ENCODE results near the gene NHLRC4.
A peak's percentile ranks its signal among the peaks of the same experiment; 100 is the strongest.

NHLRC4 gene

DNA sequence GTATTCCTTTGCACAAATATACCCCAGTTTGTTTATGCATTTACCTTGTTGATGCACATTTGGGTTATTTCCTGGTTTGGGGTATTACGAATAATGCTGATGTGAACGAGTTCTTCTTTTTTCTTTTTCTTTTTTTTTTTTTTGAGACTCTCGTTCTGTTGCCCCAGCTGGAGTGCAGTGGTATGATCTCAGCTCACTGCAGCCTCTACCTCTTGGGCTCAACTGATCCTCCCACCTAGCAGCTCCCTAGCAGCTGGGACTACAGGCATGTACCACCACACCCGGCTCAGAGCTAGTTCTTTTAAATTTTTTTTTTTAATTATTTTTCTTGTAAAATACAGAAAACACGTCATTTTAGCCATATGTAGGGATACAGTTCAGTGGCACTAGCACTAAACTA is 37.1 kb downstream of the NHLRC4 start:
- CTCF ChIA-PET, result no interaction called here
- TF ChIP-seq FOXM1 (IDR thresholded peaks at IDR 0.05; ENCODE audit: borderline replicate concordance) (no peak), SP1 (IDR thresholded peaks at IDR 0.05) (no peak), CTBP1 (IDR thresholded peaks at IDR 0.05; ENCODE audit: borderline replicate concordance) (no peak), L3MBTL2 (conservative IDR thresholded peaks at IDR 0.05) (no peak)
- TF ChIP-seq, protein P1, sequence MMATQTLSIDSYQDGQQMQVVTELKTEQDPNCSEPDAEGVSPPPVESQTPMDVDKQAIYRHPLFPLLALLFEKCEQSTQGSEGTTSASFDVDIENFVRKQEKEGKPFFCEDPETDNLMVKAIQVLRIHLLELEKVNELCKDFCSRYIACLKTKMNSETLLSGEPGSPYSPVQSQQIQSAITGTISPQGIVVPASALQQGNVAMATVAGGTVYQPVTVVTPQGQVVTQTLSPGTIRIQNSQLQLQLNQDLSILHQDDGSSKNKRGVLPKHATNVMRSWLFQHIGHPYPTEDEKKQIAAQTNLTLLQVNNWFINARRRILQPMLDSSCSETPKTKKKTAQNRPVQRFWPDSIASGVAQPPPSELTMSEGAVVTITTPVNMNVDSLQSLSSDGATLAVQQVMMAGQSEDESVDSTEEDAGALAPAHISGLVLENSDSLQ (IDR thresholded peaks at IDR 0.05), result no peak
- no peak for DNase-seq (ENCODE audit: extremely low spot score)
- POLR2A ChIA-PET, result no interaction called here

DNA sequence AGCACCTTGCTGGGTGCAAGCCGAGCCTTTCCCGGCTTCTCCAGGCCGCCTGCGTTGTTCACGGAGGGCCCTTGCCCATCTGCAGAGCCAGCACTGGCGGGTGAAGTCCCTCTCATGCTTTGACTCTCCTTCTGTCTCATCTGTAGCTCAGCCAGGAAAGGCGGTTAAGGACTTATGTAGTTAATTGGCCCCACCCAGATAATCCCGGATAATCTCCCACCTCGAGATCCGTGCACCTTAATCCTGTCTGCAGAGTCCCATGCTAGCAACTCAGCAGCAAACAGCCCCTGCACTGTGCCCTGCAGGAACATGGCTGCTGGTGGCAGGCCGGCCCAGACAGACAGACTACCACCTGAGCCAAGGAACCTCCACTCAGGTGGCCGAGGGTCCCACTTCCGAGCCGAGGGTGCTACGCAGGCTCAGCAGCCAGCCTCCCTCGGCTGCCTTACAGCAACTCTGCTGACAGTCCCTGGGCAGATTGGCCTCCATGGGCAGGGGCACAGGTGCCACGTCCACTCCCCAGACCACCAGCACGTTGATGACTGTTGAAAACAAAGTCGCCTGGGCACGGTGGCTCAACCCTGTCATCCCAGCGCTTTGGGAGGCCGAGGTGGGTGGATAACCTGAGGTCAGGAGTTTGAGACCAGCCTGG is 40.0 kb downstream of the NHLRC4 start:
- ChIA-PET CTCF (no interaction called here), POLR2A (no interaction called here)
- TF ChIP-seq, protein P1 (IDR thresholded peaks at IDR 0.05), result no peak
- TF ChIP-seq FOXM1 (IDR thresholded peaks at IDR 0.05; ENCODE audit: borderline replicate concordance) (no peak), FOXK2 (IDR thresholded peaks at IDR 0.05) (no peak), TARDBP (IDR thresholded peaks at IDR 0.05) (no peak), NFRKB (IDR thresholded peaks at IDR 0.05) (no peak), CTBP1 (IDR thresholded peaks at IDR 0.05; ENCODE audit: borderline replicate concordance) (no peak), FOXA1 (IDR thresholded peaks at IDR 0.05) (no peak), LEF1 (IDR thresholded peaks at IDR 0.05; ENCODE audit: borderline replicate concordance) (no peak), ARNT (IDR thresholded peaks at IDR 0.05) (no peak), SP1 (IDR thresholded peaks at IDR 0.05) (no peak), BHLHE40 (IDR thresholded peaks at IDR 0.05; ENCODE audit: borderline replicate concordance) (no peak), ELF4 (IDR thresholded peaks at IDR 0.05) (no peak), SUZ12 (IDR thresholded peaks at IDR 0.05) (no peak), L3MBTL2 (conservative IDR thresholded peaks at IDR 0.05) (no peak), HDGF (IDR thresholded peaks at IDR 0.05; ENCODE audit: borderline replicate concordance) (no peak), ZNF384 (IDR thresholded peaks at IDR 0.05) (no peak)
- no peak for DNase-seq (ENCODE audit: extremely low spot score)

- POLR2A ChIA-PET, result no interaction called here
- DNase-seq (ENCODE audit: extremely low spot score), result no peak
- CTCF ChIA-PET, result no interaction called here
- no peak for TF ChIP-seq SP1 (IDR thresholded peaks at IDR 0.05)
- TF ChIP-seq BHLHE40 (IDR thresholded peaks at IDR 0.05; ENCODE audit: borderline replicate concordance), result no peak
- TF ChIP-seq ELF4 (IDR thresholded peaks at IDR 0.05), result no peak
- no peak for TF ChIP-seq L3MBTL2 (conservative IDR thresholded peaks at IDR 0.05)
- TF ChIP-seq NFRKB (IDR thresholded peaks at IDR 0.05), result no peak
- no peak for TF ChIP-seq FOXA1 (IDR thresholded peaks at IDR 0.05)
- no peak for TF ChIP-seq FOXK2 (IDR thresholded peaks at IDR 0.05)
- no peak for TF ChIP-seq CTBP1 (IDR thresholded peaks at IDR 0.05; ENCODE audit: borderline replicate concordance)
- no peak for TF ChIP-seq FOXM1 (IDR thresholded peaks at IDR 0.05; ENCODE audit: borderline replicate concordance)
- no peak for TF ChIP-seq ARNT (IDR thresholded peaks at IDR 0.05)
- TF ChIP-seq HDGF (IDR thresholded peaks at IDR 0.05; ENCODE audit: borderline replicate concordance), result no peak
- no peak for TF ChIP-seq TARDBP (IDR thresholded peaks at IDR 0.05)
These were observed 41.2 kb downstream of the NHLRC4 start for GRCh38 chr16:608019-608418.

DNA sequence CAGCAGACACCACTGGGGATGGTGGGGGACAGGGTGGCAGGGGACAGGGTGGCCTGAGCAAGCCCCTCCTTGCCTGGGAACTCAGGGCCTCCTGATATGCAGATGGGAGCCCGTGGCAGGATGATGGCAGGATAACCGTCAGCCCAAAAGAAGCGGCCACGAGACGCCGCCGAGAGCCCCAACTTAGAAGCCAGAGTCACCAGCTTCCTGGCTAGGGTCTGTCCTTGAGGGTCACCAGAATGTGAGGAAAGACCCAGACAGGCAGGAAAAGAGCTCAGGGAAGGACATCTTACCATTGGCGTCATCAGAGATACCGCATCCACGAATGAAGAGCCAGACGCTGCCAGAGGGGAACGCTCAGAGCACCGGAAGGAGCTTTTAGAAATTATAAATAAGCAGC is 42.5 kb downstream of the NHLRC4 start:
- POLR2A ChIA-PET, result interaction anchor here (1.6 kb wide), 1 partner anchor 27 kb away, joined by 6 read pairs; the partner anchor contains the start of gene METTL26
- CTCF ChIA-PET, result interaction anchor here (1.6 kb wide), 1 partner anchor 12 kb away, joined by 6 read pairs; no protein-coding TSS in a partner anchor
- DNase-seq (ENCODE audit: extremely low spot score), result no peak
- TF ChIP-seq BHLHE40 (IDR thresholded peaks at IDR 0.05; ENCODE audit: borderline replicate concordance) (no peak), FOXM1 (IDR thresholded peaks at IDR 0.05; ENCODE audit: borderline replicate concordance) (no peak), FOXA1 (IDR thresholded peaks at IDR 0.05) (no peak), NFRKB (IDR thresholded peaks at IDR 0.05) (no peak), ZNF384 (IDR thresholded peaks at IDR 0.05) (no peak), CTBP1 (IDR thresholded peaks at IDR 0.05; ENCODE audit: borderline replicate concordance) (no peak), SUZ12 (IDR thresholded peaks at IDR 0.05) (no peak), L3MBTL2 (conservative IDR thresholded peaks at IDR 0.05) (no peak), TARDBP (IDR thresholded peaks at IDR 0.05) (no peak), SP1 (IDR thresholded peaks at IDR 0.05) (no peak), ELF4 (IDR thresholded peaks at IDR 0.05) (no peak)
- TF ChIP-seq, protein P1 (IDR thresholded peaks at IDR 0.05), result no peak

- TF ChIP-seq TARDBP (IDR thresholded peaks at IDR 0.05) (no peak), FOXM1 (IDR thresholded peaks at IDR 0.05; ENCODE audit: borderline replicate concordance) (no peak), FOXK2 (IDR thresholded peaks at IDR 0.05) (no peak)
- POLR2A ChIA-PET, result interaction anchor here (1.6 kb wide), 1 partner anchor 26 kb away, joined by 6 read pairs; the partner anchor contains the start of gene METTL26
- DNase-seq (ENCODE audit: extremely low spot score), result no peak
- CTCF ChIA-PET, result interaction anchor here (1.6 kb wide), 1 partner anchor 12 kb away, joined by 6 read pairs; no protein-coding TSS in a partner anchor
These were observed 43.2 kb downstream of the NHLRC4 start for GRCh38 chr16:609984-610383.

GRCh38 chr16:610513-611381 is 43.9 kb downstream of the NHLRC4 start:
- CTCF ChIA-PET, result interaction anchor here (0.5 to 1.6 kb wide), 3 partner anchors 11 to 166 kb away, joined by 3 to 6 read pairs (median 3); no protein-coding TSS in a partner anchor
- POLR2A ChIA-PET, result interaction anchor here (1.6 kb wide), 1 partner anchor 26 kb away, joined by 6 read pairs; the partner anchor contains the start of gene METTL26
- no peak for TF ChIP-seq TARDBP (IDR thresholded peaks at IDR 0.05)
- no peak for TF ChIP-seq FOXA1 (IDR thresholded peaks at IDR 0.05)
- TF ChIP-seq ARNT (IDR thresholded peaks at IDR 0.05), result no peak
- TF ChIP-seq NFRKB (IDR thresholded peaks at IDR 0.05), result no peak
- no peak for TF ChIP-seq FOXM1 (IDR thresholded peaks at IDR 0.05; ENCODE audit: borderline replicate concordance)
- TF ChIP-seq L3MBTL2 (conservative IDR thresholded peaks at IDR 0.05), result no peak
- TF ChIP-seq HDGF (IDR thresholded peaks at IDR 0.05; ENCODE audit: borderline replicate concordance), result no peak
- TF ChIP-seq SP1 (IDR thresholded peaks at IDR 0.05), result no peak
- TF ChIP-seq FOXK2 (IDR thresholded peaks at IDR 0.05), result no peak
- TF ChIP-seq SUZ12 (IDR thresholded peaks at IDR 0.05), result no peak
- TF ChIP-seq ELF4 (IDR thresholded peaks at IDR 0.05), result no peak
- no peak for TF ChIP-seq ZNF384 (IDR thresholded peaks at IDR 0.05)
- no peak for TF ChIP-seq BHLHE40 (IDR thresholded peaks at IDR 0.05; ENCODE audit: borderline replicate concordance)
- TF ChIP-seq LEF1 (IDR thresholded peaks at IDR 0.05; ENCODE audit: borderline replicate concordance), result no peak
- TF ChIP-seq CTBP1 (IDR thresholded peaks at IDR 0.05; ENCODE audit: borderline replicate concordance), result no peak
- TF ChIP-seq, protein P1 (IDR thresholded peaks at IDR 0.05), result no peak
- peak; percentile 80 for DNase-seq (ENCODE audit: extremely low spot score)

Measured in HEK293T (cell line).